Pulmonary artery endothelial cell (primary cell): ENCODE results near the gene FGF2. TPM values are rescaled to one million over a fixed set of nuclear protein-coding genes. Genes with fewer than 3 reads are reported as not detected.
A peak's percentile ranks its signal among the peaks of the same experiment; 100 is the strongest.
"Not testable (repeated sequence)": the region's sequence is repeated elsewhere in the genome, so short reads cannot be mapped to it uniquely, and the experiment has no call there.

Source experiments
- DNase-seq: peaks from one replicate; pipeline ENCODE4 v3.0.0-alpha.2; 2011; ENCODE audit warnings: low read depth, low spot score
- total RNA-seq: library from RNA; depleted of rRNA; stranded (reverse); fragments of >200 nt; gene quantifications from 2 replicates; pipeline ENCODE4 v1.2.3, GENCODE V29; 2014

FGF2 gene
- total RNA-seq, 1 donor from 2014 or later = 16.6 TPM

DNA sequence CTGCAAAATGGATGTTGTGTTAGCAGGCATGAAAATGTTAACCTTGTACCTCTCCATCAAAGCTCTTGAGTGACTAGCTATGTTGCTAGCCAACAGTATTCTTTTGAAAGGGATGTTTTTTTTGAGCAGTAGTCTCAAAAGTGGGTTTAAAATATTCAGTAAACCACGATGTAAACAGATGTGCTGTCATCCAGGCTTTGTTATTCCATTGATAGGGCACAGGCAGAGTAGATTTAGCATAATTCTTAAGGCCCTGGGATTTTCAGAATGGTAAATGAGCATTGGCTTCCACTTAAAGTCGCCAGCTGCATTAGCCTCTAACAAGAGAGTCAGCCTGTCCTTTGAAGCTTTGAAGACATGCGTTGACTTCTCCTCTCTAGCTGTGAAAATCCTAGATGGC, 18.4 kb downstream of the FGF2 start:
- no peak for DNase-seq

DNA sequence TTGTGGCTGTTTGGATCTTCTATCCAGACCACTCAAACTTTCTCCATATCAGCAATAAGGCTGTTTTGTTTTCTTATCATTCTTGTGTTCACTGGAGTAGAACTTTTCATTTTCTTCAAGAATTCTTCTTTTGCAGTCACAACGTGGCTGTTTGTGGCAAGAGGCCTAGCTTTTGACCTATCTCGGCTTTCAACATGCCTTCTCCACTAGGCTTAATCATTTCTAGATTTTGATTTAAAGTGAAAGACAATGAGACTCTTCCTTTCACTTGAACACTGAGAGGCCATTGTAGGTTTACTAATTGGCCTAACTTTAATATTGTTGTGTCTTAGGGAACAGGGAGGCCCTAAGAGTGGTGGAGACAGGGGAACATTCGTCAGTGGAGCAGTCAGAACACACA, 19.1 kb downstream of the FGF2 start:
- DNase-seq = no peak

DNA sequence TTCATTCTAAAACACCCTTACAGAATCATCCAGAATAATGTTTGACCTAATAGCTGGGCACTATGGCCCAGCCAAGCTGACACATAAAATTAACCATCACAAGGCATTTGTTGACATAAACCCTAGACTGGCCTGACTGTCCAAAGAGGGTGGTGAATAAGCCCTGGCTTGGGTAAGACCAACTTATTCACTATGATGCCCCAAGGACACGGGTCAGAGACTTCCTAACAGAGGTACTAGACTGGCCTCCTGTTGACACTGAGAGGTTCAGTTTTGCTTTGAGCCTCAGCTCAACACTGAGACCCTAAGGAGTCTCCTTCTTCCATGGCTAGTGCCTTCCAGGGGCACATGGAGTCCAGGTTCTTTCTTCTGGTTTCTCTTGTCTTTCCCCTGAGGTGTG, 21.3 kb downstream of the FGF2 start:
- no peak for DNase-seq

DNA sequence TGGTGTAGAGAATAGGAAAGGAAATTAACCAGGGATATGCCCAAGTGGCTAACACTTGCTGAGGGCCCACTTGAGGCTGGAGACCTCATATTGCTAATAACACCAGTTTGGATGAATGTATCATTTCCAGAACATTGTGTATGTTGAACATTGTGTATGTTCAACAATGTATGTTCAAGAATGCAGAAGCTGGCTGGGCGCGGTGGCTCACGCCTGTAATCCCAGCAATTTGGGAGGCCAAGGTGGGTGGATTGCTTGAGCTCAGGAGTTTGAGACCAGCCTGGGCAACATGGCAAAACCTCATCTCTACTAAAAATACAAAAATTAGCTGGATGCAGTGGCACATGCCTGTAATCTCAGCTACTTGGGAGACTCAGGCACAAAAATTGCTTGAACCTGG, 23.2 kb downstream of the FGF2 start:
- not testable (repeated sequence) for DNase-seq

DNA sequence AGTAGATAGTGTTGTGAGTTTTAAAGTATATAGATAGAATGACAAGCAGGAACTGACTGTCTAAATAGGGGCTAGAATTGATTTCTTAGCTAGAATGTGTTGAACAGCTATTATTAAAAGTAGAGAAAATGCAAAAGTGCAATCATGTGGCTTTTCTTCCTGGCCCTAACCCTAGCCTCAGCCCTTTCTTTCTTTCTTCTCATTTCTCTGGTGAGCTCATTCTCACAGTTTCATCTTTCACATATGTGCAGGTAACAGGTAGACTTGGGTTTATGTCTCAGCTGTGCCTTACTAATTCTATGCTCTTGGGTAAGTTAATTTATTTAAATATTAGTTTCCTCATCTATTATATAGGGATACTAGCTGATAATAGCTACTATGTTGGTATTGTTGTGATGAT, 24.9 kb downstream of the FGF2 start:
- DNase-seq = no peak

DNA sequence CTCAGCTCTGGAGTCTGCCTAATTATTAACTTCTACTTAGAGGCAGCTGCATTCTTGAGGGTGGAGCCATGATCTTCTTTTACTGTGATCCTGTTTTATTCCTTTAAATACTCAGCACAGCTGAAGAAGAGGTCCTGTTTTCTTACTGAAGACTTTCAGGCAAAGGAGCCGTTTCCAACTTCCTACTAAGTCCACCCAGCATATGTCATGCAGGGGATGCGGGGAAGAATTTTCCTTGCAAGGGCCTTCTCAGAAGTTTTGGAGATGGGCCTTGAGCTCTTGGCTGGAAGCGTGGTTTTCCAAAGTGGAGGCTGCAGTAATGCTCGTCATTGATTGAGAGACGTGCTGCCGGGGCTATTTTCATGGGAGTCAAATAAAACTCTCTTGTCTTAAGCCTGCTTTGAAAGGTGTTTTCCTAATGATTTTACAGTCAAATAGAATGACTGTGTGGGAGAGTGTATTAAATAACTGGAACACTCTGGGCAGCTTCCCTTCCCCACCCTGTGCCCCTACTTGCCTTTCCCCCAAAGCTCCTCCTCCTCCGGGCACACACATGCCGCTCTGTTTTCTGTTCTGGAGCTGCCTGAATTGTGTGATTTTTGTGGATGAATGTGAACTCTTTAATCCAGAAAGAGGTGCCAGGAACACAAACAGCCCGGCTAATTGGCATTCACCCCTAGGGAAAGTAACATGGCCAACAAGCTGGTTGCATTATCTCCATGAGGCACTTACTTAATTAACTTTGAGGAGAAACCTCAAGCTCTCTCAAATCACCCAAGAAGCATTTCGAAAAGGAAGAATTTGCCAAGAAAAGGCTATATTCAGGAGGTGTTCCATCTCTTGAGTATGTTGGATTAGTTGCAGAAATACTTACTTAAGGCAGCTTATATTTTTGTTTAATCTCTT, 28.1 kb downstream of the FGF2 start:
- DNase-seq = no peak

DNA sequence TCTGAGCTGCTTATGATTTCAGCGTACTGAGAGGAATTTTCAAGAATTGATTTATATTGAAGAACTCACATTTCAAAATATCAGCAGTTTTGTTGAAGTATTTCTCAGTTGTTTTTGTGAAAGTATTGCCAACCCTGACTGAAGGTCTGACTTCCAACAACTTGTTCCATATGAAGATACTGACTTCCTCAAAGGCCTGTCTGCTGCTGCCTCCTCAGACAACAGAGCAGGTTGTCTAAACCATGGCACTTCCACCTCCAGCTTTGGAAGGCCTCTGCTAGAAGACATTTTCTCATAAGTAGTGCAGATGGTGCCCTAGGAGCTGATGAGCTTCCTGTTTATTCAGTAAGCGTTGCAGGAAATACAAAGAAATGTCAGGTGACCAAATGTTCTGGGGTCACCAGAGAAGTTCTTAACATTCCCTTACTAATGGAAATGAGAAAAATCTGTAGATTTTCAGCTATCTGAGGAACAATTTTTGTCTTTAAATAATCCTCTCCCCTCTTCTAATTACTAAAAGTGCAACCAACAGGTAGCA, 28.8 kb downstream of the FGF2 start:
- peak; percentile 17 for DNase-seq

DNA sequence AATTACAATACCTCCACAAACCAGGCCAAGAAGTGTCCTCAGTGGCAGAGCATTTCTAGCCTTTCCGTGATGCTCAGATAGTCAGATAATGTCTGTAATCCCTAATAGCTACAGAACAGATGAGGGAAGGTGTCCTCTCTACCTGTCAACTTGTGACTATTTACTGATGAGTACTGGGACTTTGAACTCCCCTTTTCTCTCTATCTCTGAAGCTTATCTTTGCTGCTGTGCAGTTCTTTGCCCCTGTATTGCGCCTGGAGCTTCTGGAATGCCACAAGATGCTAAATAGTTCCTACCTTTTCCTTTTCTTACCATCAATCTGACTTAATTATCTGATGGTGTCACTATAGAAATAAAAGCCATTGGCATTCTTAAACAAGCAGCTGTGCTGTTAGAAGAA, 30.5 kb downstream of the FGF2 start:
- DNase-seq = no peak

DNA sequence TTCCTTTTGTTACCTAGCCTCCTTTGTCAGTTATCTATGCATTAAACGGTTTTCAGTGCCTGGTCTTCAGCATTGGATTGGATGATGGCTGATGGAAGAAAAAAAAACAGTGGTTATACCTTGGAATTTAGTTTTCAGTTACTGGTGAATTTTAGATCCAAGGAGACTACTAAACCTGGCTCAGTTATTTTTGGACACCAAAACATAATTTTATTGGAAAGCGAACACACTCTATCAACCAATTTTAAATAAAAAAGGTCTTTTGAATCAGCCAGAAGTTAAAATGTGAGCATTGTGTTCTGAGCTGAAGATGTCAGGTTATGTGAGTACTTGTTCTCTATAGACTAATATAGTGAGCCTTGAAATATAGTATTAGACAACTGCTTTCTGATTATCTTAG, 32.1 kb downstream of the FGF2 start:
- no peak for DNase-seq

DNA sequence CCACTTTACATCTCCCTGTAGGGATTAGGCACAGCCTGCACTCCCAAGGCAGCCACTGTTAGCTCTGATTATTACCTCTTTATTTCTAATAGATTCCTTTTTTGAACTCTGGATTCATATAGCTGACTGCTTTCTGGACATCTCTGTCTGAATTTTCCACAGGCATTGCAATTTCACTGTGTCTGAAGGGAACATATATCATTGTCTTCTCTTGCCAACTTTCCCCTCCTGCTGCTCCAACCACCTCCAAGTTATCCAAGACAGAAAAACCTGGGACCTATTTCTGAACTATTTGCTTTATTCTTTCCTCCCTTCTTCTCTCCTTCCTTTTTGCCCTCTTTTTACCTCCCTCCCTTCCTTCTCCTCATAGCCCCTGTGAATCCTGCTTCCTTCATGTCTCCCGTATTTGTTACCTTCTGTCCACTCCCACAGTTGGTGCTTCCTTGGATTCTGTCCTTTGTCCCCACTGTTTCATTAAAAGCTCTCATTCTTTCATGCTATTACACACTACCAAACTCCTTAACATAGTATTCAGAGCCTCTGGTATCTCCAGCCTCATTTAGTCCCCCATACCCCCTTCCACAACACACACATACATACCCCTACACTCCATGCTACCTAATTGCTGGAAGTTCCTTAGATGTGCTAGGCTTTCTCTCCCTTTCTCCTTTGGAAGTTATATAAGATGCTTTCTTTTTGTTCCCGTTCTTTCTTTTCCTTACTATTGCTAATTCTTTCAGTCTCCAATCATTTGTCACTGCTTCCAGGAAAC, 34.7 kb downstream of the FGF2 start:
- DNase-seq = no peak

DNA sequence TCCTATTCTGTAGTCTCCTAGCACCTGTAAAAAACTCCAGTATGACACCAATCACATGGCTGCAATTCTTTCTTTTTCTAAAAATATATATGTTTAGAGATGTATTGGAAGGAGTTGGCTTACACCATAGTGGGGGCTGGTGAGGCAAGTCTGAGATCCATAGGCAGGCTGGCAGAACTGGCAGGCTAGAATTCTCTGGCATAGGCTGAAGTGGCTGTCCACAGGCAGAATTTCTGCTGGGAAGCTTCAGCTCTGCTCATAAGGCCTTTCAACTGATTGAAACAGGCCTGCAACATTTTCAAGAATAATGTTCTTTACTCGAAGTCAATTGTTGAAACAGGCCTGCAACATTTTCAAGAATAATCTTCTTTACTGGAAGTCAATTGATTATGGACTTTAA, 37.0 kb downstream of the FGF2 start:
- DNase-seq = no peak

DNA sequence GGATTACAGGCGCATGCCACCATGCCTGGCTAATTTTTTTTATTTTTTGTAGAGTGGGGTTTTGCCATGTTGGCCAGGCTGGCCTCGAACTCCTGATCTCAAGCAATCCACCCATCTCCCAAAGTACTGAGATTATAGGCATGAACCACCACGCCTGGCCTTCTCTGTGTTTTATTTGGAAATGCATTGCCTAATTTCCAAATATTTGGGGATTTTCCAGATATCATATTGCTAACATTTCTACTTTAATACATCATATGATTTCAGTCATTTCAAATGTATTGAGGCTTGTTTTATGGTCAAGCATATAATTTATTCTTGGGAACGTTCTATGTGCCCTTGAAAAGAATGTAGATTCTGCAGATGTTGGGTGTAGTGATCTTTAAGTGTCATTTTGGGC, 38.8 kb downstream of the FGF2 start:
- no peak for DNase-seq

DNA sequence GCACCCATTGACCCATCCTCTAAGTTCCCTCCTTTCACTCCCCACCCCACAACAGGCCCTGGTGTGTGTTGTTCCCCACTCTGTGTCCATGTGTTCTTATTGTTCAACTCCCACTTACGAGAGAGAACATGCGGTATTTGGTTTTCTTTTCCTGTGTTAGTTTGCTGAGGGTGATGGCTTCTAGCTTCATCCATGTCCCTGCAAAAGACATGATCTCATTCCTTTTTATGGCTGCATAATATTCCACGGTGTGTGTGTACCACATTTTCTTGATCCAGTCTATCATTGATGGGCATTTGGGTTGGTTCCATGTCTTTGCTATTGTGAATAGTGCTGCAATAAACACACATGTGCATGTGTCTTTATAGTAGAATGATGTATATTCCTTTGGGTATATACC, 41.6 kb downstream of the FGF2 start:
- DNase-seq = not testable (repeated sequence)

DNA sequence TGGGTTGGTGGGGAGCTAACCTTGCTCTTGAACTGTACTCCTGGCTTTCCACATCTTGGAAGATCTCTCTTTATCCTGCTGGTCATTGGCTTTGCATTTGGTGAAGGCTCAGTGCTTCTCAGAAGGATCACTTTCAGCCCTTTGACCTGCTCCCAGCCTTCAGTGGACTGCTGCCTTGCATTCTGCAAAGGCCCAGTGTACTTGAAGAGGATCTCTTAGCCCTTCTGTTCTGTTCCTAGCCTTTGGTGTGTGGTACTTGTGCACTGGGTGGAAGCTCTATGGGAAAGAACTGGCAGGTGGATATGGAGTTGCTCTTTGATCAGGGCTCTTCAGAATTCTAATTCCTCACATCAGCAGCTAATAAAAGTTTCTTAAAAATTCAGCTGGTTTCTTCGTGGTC, 46.5 kb downstream of the FGF2 start:
- no peak for DNase-seq

DNA sequence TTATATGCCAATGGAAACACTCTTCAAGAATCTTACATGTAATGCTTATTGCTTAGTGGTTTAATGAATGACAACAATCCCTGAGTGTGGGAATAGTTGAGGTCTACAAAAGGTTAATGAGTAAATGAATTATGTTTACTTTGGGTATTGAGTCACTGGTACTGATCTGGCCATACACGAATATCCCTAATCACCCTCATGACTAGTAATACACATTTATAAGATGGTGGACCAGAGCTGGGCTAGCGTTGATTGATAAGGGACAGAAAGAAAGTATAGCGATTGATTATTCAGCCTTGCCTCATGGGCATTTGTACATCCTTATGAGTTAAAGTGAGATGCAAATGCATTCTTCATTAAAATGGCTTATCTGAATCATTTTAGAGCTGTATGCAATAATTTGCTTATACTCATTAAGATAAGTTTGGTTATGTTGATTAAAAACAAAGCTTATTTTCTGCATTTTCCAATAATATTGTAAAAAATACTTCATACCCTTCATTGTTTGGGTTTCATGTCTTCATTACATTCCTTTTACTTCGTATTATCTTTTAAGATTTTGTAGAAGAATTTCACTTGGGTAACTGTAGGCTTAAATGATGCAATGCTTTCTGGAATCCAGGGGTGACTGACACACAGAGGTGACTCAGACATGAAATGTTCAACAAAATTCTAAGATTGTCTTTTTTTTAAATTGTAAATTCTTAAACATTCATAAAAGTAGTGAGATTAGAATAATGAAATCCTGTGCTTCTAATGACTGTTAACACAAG, 47.4 kb downstream of the FGF2 start:
- no peak for DNase-seq

DNA sequence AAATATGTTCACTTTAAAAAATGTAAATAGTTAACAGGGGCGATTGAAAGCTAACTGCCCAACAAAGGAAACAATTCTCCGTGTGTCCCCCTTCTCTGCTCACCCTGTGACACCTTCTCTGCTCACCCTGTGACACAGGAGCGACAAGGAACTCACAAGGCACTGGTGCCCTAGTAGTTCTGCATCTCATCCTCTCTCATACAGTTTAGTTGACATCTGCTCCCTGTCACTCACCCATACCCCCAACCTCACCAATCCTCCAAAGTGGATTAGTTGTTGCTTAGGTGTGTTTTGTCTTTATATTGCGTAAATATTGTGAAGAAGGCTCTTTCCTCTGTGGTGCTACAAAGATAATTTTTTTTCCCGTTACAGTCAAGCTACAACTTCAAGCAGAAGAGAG, 49.3 kb downstream of the FGF2 start:
- DNase-seq = no peak

DNA sequence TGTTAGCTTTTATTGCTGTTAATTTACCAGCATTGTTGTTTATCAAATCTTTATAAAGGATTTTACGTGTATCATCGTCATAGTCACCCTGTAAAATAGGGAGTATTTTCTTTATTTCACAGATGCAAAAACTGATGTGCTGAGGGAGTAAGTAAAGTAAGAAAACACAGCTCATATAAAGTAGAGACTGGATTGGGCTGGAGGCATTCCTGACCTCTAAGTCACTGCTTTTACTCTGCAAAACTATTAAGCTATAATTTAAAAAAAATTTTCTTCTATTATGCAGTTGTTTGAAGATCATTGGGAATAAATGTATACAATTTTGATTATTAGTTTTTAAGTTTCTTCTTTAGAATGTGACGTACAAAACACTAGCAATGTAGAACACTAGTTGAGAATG, 49.8 kb downstream of the FGF2 start:
- no peak for DNase-seq

DNA sequence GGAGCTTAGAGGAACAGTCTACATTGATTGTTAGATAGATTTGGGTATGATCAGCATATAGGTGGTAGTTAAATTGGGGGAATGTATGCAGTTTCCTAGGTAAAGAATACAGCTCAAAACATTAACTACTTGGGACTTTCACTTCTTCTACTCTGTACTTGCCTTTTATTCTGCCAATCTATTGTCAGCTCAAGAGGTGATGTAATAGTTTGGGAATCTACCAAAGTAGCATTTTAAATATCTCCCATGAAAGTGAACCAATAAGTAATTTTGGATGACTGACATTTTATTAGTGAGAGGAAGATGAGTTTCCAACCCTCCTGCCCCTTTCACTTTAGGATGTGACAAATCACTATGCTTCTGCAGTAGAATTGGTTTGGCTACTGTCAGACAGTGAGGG, 52.4 kb downstream of the FGF2 start:
- DNase-seq = no peak

DNA sequence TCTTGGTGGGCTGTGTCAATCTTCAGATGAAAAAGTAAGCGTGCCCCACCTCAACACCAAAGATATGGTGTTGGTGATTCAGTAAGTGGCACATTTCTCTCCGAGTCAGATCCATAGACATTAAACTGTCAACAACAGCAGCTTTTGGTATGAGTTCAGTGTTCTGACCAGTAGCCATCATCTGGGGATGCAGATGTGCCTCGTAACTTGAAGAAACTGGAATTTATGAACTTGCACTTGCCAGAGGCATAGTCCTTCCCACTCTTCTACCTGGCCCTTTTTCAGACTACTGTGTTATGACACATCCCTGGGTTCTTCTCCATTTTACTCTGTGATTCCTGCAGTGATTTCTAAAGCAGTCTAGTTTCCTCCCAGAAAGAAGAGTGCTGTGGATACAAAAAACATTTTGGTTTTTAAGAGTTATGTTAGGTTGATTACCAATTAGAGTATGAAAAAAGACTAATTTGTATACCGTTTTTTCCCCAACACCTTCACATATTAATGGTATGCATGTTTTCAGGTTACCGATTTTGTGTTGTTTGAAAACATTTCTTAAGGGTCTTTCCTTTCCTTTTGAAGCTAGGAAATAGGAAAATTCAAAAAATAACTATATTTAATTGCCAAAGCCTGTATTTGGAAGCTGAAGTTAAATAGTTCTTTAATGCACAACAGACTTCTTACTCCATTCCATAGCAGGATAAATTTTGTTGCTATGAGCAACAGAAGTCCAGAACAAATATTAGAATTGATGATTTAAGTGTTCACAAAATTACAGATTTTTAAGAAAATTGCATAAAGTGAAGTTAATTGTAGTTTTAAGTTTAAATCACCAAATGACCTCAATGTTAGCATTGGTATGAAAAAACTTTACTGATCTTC, 56.5 kb downstream of the FGF2 start:
- no peak for DNase-seq

DNA sequence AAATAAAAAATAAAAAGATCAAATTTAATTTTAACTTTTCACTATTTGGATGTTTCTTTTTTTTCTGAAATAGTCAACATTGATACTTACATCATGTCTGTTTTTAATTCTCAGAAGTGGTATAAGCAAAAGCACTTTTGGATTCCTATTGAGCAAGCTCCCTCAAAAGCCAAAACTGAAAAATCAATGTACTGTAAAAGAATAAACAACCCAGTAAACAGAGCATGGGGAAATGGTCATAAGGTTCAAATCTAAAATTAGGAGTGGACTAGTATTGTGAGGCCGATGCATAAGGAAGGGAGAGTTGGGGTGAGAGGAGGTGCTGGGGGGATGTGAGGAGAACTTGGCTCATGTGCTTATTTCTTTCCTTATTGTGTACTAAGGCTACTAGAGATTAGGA, 57.9 kb downstream of the FGF2 start:
- no peak for DNase-seq

DNA sequence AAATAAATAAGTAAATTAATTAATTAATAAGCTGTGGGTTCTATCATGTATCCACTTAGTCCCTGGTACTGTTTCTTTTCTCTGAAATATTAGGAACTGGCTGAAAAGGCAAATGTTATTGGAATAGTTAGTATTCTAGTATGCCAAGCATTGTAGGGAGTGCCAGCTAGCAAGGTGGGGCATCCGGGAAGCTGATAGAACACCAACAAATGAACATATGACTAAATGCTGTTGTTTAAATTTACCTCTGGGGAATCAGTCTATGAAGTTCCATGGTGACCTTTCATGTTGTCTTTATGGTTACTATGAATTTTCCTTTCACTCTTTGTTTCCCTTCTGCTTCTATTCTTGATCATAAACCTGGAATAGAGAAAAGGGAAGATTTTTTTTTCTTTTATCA, 63.1 kb downstream of the FGF2 start:
- DNase-seq = no peak
